Amniotic epithelial cell (primary cell): ENCODE results near the gene SLC29A3.
"Not testable (repeated sequence)": the region's sequence is repeated elsewhere in the genome, so short reads cannot be mapped to it uniquely, and the experiment has no call there.

Experiments
- DNase-seq: peaks from one replicate; pipeline ENCODE4 v3.0.0-alpha.2; 2010; ENCODE audit warnings: low read depth

Gene SLC29A3

DNA sequence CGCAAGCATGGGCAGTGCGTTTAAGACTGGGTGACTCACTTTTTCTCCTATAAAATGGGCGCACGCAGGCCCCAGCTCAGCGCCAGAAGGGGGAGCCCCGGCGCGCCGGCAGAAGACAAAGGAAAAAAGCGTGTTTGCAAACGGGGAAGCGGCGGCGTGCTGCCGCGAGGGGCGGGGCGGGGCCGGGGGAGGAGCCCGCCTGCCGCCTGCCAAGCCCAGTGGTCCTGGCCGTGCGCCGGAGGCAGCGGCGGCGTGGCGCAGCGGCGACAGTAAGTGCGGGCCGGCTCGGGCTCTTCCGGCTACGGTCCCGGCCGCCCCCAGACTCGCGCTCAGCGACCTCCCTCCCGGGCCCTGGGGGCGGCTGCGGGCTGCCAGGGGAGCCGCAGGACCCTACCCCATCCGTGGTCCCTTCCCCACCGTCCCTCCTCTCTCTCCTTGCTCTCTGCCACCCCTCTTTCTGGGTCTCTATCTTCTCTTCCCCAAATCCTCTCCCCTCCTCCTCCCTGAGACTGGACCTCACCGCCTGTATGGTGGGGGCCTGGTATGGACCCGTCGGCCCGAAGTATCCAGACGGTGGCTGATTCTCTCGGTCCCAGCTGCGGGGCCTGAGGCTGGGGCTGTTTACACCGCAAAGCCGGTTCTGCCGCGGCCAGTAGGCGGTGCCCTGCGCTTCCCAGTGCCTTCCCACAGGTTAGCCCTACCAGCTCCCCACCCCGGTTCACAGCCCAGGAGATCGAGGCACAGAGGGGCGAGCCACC, at the start of gene SLC29A3:
Gene SLC29A3, plus strand, starts transcription at position 218 of the 758 bp plus-strand sequence. Its CDS starts 51 bp downstream, at position 269.
- DNase-seq = peak; percentile 57

DNA sequence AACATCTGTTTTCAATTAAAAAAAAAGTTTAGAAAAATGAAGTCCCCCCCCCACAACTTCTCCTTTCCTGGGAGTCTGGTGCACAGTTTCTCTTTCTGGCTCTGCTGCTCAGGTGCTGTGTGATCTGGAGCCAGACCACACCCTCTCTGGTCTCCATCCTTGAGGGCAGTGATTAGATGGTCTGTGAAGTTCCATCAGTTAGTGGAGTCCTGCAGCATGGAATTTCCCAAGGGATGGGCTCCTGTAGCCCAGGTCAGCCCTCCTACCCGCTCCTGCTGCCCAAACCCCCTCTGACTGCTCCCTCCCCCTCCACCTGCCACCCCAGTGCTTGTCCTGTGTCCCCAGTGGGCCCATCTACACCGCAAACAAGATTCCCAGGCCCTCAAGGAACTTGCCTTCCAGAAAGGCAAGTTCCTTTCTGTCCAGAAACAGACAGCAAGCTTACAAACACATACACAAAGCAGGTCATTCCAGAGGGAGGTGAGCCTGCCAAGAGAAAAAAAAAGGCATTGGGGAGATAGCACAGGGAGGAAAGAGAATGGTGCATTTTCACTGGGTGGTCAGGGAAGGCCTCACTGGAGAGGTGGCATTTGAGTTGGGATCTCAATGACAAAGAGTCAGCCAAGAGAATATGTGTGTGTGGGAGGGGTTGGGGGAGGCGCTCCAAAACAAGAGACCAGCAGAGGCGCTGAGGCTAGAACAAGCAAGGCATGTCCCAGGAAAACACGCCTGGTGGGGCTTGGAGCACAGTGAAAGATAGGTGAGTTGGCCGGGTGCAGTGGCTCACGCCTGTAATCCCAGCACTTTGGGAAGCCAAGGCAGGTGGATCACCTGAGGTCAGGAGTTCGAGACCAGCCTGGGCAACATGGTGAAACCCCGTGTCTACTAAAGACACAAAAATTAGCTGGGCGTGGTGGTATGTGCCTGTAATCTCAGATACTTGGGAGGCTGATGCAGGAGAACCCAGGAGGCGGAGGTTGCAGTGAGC, 49.5 kb upstream of the SLC29A3 start:
- peak; percentile 21 for DNase-seq

DNA sequence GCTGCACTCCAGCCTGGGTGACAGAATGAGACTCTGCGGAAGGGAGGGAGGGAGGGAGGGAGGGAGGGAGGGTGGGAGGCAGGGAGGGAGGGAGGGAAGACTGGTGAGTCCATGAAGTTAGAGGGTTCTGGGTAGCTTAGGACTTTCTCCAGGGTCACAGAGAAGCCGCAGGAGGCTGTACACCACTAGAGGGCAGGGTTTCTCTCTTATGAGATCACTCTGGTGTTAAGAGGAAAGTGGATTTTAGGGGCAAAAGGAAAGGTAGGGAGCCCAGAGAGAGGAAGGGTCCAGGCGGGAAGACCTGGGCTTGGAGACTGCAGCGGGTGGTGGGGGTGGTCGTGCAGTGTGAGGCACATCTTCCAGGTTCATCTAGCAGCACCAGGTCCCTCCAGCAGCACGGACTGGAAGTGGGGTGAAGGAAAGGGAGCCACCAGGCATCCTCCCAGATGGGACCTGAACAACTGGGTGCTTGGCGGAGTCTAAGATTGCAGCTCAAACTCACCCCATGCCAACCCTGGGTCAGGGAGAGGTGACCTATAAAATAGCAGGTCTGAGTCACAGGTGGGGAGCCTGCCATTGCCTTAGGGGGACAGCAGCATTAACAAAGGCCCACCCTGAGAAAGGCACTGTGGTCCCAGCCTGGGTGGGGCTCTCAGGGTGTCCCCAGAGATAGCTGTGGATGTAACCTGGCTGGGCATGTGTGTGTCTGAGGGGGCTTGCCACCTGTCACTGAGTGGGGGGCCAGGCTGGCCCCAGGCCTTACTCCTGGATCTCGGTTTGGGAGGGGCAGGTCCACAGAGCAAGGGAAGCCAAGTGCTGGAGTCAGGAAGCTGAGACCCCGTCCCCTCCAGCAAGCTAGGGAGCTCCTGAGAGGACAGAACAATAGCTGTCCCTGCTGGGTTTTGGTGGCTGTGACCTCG, 48.5 kb upstream of the SLC29A3 start:
- peak; percentile 75 for DNase-seq

DNA sequence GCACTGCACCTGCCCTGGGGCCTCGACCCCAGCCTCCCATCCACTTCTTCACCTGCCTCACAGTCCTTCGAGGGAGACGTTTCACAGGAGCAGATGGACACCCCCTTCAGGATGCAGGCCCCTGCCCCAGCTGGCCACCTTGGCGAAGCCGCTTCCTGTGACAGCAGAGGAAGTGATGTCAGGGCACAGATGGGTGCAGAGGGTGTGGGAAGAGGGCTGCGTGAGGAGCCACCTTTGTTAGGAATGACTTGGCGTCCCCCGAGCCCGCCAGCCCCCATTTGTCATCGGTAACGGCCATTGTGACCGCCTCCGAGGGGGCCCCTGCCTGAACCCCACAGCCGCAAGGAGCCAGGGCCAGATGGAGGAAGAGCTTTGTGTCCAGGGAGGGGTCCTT, 47.4 kb upstream of the SLC29A3 start:
- DNase-seq = no peak

DNA sequence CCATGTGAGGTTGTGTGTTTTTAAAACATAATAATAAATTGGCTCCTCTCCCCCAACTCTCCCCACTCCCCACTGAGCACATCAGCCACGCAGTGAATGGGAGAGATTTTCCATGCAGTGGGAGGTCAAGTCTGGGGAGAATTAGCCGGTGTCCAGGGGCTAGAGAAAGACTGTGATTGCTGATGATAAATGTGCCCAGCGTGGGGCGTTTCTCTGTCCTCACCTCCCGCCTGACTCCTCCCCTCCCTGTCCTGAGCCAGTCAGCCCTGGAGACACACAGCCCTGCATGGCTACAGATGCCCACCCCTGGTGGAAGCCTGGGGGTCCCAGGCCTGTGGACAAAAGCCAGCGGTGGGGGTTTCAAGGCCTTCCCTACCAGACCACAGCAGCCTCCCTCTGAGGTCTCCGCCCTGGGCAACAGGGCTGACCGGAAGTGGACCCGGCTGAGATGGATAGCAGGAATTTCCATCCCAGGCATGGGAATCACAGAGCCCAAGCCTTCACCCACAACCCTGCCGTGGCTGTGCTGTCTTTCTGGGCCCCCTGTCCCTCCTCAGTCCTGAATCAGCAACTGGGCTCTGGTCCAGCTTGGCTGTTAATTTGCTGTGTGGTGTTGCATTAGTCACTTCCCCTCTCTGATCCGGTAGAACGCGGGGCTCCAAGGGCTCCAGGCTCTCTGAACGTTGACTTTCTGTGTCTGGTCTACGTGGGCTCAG, 46.8 kb upstream of the SLC29A3 start:
- DNase-seq = peak; percentile 65

DNA sequence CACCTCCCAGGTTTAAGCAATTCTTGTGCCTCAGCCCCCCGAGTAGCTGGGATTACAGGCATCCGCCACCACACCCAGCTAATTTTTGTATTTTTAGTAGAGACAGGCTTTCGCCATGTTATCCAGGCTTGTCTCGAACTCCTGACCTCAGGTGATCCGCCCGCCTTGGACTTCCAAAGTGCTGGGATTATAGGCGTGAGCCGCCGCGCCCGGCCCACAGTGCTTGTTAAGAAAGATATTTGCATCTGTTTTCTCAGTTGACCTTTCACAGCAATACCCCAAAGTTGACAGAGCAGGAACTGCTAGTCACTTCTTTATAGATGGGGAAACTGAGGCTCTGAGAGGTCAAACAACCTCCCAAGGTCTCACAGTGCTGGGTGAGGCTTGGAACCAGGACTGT, 46.1 kb upstream of the SLC29A3 start:
- DNase-seq = not testable (repeated sequence)

DNA sequence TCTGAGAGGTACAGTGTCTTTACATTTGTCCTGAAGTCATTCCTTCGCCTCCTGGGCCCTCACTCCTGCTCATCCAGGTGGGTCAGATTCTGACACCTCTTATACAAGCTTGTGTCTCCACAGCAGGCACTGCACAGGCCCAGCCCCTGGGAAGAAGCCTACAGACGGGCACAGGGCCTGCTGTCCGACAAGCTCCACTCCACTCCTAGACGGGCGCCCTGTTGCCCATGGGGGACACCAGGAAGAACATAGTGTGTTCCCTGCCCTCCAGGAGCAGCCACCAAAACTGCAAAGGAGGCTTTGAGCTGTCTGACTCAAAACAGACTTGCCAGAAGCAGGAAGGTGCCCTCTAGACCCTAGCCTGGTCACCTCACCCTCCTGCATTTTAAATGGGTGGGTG, 45.6 kb upstream of the SLC29A3 start:
- DNase-seq = no peak

DNA sequence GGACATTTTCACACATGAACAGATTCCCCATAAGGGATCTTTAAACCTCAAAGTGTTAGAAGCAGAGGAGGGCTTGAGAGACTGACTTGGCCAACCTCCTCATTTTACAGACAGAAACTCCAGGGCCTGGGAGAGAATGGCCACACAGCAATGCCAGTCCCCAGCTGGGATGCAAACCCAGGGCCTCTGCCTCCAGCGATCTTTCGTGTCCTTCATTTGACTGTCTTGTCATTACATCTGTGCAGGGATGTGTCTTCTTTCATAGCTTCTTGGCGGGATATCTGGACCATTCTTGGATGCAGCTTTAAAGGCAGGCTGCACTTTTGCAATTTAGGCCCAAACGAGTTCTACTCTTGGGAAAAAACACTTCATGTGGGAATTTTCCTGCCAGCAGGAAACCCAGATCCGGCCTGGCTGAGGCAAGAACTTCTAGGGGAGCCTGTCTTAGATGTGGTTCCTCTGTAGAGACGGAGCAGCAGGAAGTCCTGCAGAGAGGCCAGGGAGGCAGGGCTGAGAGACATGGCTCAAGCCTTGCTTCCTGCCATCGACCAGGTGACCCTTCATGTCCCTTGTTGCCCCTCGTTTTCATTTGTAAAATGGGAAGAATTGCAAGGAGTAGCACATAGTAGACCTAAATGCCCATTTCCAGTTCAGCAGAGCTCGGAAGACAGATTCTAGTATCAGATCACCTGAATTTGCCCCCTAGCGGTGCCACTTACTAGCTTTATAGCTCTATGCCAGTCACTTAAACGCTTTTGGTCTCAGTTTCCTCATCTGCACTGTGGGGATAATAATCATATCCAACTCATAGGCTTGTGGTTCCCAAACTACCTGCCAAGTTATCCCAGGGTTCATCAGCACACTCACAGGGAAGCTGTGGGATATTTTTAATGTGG, 43.9 kb upstream of the SLC29A3 start:
- DNase-seq = no peak

DNA sequence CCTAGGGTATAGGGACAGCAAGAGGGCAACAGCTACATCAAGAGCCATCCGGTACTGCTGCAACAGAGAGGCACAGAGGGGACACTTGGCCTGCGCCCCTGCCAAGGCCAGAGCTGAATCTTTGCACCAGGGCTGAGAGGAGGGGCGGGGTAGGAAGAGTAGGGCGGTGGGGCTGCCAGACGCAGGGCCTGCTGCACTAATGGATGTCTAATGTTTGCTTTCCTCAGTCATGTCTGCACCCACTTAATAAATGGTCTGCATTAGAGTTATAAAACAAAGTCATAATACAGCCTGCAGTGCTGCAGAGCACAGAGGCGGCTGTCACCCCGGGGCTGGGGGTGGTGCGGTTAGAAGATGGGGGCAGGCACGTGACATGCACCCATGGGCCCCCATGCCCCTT, 42.2 kb upstream of the SLC29A3 start:
- DNase-seq = no peak

DNA sequence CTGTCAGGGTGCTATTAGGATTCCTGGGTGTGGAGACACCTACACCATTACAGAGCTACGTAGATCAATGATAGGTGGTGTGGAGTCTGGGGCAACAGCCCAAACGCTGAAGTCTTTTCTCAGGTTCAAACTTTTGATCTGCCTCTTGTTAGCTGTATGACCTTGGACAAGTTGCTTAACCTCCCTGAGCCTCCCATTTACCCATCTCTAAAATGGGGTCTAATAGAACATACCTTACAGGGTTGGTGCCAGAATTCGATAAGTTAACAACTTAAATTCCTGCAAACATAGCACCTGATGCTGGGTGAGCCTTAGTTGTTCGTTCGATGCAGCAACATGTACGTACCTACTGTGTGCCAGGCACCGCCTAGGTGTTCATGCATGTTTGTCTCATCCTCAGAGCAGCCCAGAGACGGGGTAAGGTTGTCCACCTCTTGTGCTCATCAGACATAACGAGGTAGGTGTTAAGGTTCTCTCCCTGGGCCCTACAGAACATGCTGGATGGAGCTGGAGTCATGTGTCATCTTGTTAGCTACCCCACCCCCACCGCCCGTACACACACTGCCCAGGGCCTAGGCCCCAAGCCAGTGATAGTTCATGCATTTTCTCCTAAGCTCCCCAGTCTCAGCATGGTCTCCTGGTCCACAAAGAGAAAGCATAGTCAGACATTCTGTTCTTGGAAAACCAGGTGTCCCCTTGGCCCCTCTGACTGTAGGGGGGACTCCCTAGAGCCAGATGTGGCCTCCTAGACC, 41.0 kb upstream of the SLC29A3 start:
- no peak for DNase-seq

DNA sequence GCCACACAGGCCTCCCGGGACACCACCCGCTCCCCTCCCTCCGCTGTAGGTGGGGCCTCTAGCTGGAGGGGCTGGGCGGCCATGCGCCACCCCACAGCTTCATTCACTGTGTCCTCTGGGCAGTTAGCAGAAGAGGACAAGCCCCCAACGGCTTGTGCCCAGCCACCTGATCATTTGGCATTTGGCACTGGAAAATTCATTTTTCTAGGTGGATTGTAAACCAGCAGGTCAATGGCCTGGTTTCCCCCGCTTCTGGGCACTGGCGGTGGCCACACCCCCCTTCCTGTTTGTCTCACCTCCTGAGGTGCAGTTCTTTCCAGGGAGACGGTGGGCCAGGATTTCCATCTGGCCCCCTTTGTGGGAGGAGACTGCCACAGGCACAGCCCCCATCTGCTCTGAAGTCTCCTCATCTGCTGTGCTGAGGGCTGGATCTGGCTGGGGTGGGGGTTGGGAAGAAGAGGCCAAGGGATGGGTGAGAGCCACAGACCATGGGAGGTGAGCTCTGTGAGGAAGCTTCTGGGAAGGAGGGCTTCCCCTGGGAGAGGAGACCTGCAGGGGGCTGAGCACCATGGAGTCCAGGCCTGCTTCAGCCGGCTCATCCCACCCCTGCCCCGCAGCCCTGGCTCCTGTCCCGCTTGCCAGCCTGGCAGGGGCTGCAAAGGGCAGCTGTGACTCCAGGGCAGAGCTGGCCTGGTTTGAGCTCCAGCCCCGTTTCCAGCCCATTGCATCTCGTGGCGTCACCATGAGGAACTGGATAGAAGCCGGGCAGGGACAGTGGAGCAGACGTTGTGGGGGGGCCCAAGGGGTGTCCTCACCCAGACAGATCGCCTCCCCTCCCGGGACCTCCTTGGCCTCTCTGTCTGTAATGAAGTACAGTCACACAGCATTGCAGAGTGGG, 40.1 kb upstream of the SLC29A3 start:
- DNase-seq = no peak

DNA sequence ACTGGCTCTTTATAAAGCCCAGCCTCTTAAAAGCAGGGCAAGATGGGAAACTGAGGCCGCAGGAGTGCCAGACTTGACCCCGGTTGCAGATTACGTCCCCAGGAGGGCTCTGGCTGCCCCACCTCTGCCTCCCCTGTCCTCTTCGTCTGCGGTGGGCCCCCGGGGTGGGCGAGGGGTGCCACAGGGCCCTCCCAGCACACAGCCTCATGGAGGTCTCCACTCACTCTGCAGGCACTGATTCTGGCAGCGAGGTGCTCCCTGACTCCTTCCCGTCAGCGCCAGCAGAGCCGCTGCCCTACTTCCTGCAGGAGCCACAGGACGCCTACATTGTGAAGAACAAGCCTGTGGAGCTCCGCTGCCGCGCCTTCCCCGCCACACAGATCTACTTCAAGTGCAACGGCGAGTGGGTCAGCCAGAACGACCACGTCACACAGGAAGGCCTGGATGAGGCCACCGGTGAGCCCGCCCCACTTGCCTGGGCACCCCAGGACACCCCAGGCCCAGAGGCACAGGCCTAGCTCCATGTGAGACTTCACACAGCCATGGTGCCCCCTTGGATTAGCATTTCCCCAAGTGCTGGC, 39.4 kb upstream of the SLC29A3 start:
- DNase-seq = no peak

DNA sequence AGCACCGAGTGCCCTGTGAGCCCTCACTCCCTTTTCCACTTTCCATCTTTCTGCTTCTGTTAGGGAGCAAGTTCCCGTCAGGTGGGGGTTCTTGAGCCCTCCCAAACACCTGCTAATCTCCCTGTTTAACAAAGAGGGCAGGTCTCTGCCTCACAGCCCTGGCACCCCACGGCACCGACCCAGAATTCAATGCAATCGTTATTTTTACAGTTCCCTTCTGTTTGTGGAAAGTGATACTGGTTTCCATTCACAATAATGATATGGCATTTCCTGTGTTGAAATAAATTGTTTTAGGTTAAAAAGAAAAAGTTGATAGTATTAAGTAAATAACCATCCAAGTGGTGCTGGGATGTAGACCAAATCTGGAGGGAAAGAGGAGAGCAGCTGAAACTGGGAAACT, 38.8 kb upstream of the SLC29A3 start:
- no peak for DNase-seq

DNA sequence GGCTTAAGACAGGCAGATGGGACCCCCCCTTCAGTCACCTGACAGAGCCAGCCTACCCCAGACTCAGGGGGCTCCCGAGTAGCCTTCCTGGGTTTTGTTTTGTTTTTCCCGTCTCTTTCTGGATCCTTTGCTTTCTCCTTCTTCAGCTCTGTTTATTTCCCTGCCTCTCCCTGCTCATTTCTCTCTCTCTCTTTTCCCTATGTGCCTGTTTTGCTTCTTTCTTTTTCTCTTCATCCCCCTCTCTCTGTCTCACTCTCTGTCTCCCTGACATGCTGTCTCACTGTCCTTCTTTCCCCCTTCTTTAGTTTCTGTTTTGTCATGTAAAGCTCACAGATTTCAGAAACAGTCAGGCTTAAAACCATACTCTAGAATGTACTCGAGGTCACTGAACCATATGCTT, 38.2 kb upstream of the SLC29A3 start:
- no peak for DNase-seq

DNA sequence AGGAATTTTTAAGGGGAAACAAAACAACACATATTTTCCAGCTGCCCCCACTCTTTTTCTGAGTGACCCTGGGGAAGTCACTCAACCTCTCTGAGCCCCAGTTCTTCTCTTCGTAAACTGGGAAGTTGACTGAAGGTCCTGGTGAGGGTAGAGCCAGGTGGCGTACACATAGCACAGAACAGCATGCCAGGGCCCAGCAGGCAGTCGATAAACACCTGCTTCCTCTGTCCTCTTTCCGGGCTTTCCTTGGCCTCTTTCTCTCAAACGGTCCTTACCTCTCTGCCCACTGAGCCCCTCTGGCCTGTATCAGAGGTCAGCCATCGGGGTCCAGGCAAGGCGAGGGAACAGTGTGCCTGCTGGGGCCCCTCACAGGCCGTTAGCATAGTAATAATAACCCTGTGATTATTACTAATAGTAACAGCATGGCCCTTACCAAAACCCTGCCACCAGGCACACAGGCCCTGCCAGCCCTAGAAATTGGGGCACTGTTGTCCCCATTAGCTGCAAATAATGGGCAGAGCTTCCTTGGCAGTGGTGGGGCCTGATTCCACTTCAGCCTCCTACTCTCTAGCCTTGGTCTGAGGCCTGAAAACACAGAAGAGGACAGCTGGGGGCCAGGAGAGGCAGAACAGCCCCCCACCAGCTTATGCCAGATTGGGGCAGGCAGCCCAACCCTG, 37.3 kb upstream of the SLC29A3 start:
- no peak for DNase-seq

DNA sequence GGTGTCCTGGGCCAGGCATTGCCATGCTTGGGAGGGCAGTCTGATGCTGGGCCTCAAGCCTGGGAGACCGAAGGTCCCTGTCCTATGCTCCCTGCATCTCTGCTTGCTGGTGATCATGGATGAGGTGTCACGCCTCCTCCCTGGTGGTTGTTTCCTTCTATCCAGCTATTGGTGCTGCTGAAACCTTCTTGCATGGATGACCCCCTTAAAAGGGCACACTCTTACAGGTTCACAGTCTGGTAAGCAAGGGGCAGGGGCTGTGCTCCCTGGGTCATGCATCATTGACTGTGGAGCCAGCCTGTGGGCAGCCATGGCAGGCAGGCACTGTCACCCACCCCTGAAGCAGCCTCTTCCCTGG, 36.8 kb upstream of the SLC29A3 start:
- DNase-seq = no peak

DNA sequence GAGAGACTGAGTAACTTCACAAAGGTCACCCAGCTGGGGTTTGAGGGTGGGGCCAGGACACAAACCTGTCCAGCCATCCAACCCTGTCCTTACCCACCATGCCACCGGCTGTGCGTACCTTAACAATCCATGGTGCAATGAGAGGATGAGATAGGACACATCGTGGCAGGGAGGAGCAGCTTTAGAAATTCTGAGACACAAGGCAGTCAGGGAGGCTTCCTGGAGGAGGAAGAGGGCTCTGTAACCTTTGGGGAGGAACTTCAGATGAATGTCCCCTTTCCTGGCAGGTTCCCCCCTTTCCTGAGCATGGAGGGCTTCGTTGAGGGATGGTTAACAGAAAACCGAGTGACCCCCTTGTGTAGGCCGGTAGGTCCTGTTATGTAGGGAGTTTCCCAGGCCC, 35.6 kb upstream of the SLC29A3 start:
- no peak for DNase-seq

DNA sequence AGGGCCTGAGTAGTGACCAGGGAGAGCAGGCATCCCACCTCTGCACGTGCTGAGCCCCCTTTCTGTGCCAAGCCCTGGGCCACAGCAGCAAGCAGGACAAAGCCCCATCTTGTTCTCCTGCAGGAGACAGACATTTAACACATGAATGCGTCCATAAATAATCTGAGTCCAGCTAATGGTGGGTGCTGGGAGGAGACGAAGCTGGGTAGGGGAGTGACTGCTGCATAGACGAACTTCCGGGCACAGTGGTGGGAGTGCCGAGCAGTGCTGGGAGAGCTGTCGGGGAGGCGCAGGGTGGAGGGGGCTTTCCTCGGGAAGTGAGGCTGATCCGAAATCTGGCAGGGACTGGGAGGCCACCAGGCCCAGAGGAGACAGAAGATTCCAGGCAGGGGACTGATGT, 35.2 kb upstream of the SLC29A3 start:
- DNase-seq = no peak
